IMR-90 (cell line): ENCODE results near the gene GBE1.

ENCODE experiments used
- BHLHE40 ChIP-seq: fragments of 150-350 bp; IDR thresholded peaks from 2 replicates; pipeline ENCODE4 v1.6.1; 2016; ENCODE audit warnings: mild to moderate bottlenecking, low read depth, low read length
- CEBPB ChIP-seq: IDR thresholded peaks from 2 replicates; pipeline ENCODE4 v1.6.1; 2012; ENCODE audit warnings: low read depth, low read length, improper control_type of control experiment
- CHD1 ChIP-seq: IDR thresholded peaks from 2 replicates; pipeline ENCODE4 v1.6.1; 2012; ENCODE audit warnings: low read depth, low read length, improper control_type of control experiment
- CTCF ChIP-seq: conservative IDR thresholded peaks from 2 replicates; pipeline ENCODE4 v1.5.1; 2012; ENCODE audit warnings: mild to moderate bottlenecking, low read depth, low read length, improper control_type of control experiment
- FOS ChIP-seq: fragments of 150-350 bp; IDR thresholded peaks from 2 replicates; pipeline ENCODE4 v1.6.1; 2016; ENCODE audit warnings: low read depth, low read length
- MAFK ChIP-seq: IDR thresholded peaks from 2 replicates; pipeline ENCODE4 v1.6.1; 2012; ENCODE audit warnings: low read depth, low read length, improper control_type of control experiment
- POLR2A ChIP-seq: IDR thresholded peaks from 2 replicates; pipeline ENCODE4 v1.6.1; 2012; ENCODE audit warnings: mild to moderate bottlenecking, low read depth, low read length
- RAD21 ChIP-seq: IDR thresholded peaks from 2 replicates; pipeline ENCODE4 v1.6.1; 2012; ENCODE audit warnings: low read length, improper control_type of control experiment
- RCOR1 ChIP-seq: IDR thresholded peaks from 2 replicates; pipeline ENCODE4 v1.6.1; 2012; ENCODE audit warnings: mild to moderate bottlenecking, low read length, improper control_type of control experiment; ENCODE audit not compliant: insufficient replicate concordance
- RFX5 ChIP-seq: IDR thresholded peaks from 2 replicates; pipeline ENCODE4 v1.8.0; 2012; ENCODE audit warnings: low read depth, mild to moderate bottlenecking, low read length, moderate library complexity
- SMC3 ChIP-seq: fragments of 150-350 bp; IDR thresholded peaks from 2 replicates; pipeline ENCODE4 v1.6.1; 2016; ENCODE audit warnings: low read depth, mild to moderate bottlenecking, antibody characterized with exemption, low read length, moderate library complexity
- USF2 ChIP-seq: fragments of 150-350 bp; IDR thresholded peaks from 2 replicates; pipeline ENCODE4 v1.6.1; 2017; ENCODE audit warnings: mild to moderate bottlenecking, antibody characterized with exemption, low read length, low read depth

GRCh38 chr3:81695302-81695701 lies 66.1 kb downstream of the GBE1 start:
- TF ChIP-seq CTCF, result no peak
- no peak for TF ChIP-seq FOS
- TF ChIP-seq USF2, result no peak
- no peak for TF ChIP-seq POLR2A
- no peak for TF ChIP-seq RAD21
- no peak for TF ChIP-seq MAFK
- TF ChIP-seq CHD1, result no peak
- TF ChIP-seq RFX5, result no peak
- no peak for TF ChIP-seq RCOR1
- no peak for TF ChIP-seq CEBPB
- no peak for TF ChIP-seq SMC3
- TF ChIP-seq BHLHE40, result no peak
